HPDE6-E6E7 (cell line): ENCODE measurements around the gene EFNA5.

ENCODE experiments used
- DNase-seq: peaks from one replicate; pipeline ENCODE4 v3.0.0; 2011; ENCODE audit warnings: missing footprints; ENCODE audit errors: extremely low spot score

EFNA5 gene

GRCh38 chr5:107571621-107572536, 98.9 kb downstream of the EFNA5 start:
- DNase-seq = peak; percentile 93

GRCh38 chr5:107570805-107571531, 99.8 kb downstream of the EFNA5 start:
- no peak for DNase-seq

- DNase-seq = no peak
Measured at GRCh38 chr5:107570181-107570580, 100.6 kb downstream of the EFNA5 start.

- DNase-seq = peak; percentile 64
Measured at GRCh38 chr5:107567901-107568671, 102.7 kb downstream of the EFNA5 start.

- no peak for DNase-seq
Measured at GRCh38 chr5:107566986-107567385, 103.8 kb downstream of the EFNA5 start.

- no peak for DNase-seq
Measured at GRCh38 chr5:107565791-107566767, 104.7 kb downstream of the EFNA5 start.

GRCh38 chr5:107564931-107565372, 105.8 kb downstream of the EFNA5 start:
- DNase-seq = no peak

- no peak for DNase-seq
Measured at GRCh38 chr5:107563959-107564544, 106.7 kb downstream of the EFNA5 start.

GRCh38 chr5:107560377-107560776, 110.4 kb downstream of the EFNA5 start:
- DNase-seq = no peak

GRCh38 chr5:107558823-107559375, 111.8 kb downstream of the EFNA5 start:
- no peak for DNase-seq

- peak; percentile 71 for DNase-seq
Measured at GRCh38 chr5:107557051-107557658, 113.6 kb downstream of the EFNA5 start.

- DNase-seq = no peak
Measured at GRCh38 chr5:107556575-107556974, 114.2 kb downstream of the EFNA5 start.

GRCh38 chr5:107555425-107556090, 115.2 kb downstream of the EFNA5 start:
- DNase-seq = no peak

- no peak for DNase-seq
Measured at GRCh38 chr5:107554776-107555424, 115.8 kb downstream of the EFNA5 start.

- no peak for DNase-seq
Measured at GRCh38 chr5:107553117-107553555, 117.6 kb downstream of the EFNA5 start.

- no peak for DNase-seq
Measured at GRCh38 chr5:107551088-107551487, 119.6 kb downstream of the EFNA5 start.

- no peak for DNase-seq
Measured at GRCh38 chr5:107549567-107549966, 121.2 kb downstream of the EFNA5 start.

- no peak for DNase-seq
Measured at GRCh38 chr5:107548477-107548876, 122.3 kb downstream of the EFNA5 start.

- no peak for DNase-seq
Measured at GRCh38 chr5:107546719-107547118, 124.0 kb downstream of the EFNA5 start.
